C4-2B (cell line): ENCODE results near the gene ERGIC1.

Experiments
- H3K27ac ChIP-seq: fragments of 450-650 bp; 2 replicates; pipeline ENCODE4 v1.5.1; 2017
- ZFX ChIP-seq: fragments of 450-650 bp; IDR thresholded peaks from 2 replicates; pipeline ENCODE4 v1.6.1; 2017
- TF ChIP-seq, protein P1 (sequence below): fragments of 450-650 bp; conservative IDR thresholded peaks from 2 replicates; pipeline ENCODE4 v1.5.1; 2017; ENCODE audit warnings: mild to moderate bottlenecking

Gene ERGIC1

GRCh38 chr5:172875505-172876279 lies 41.6 kb downstream of the ERGIC1 start:
- H3K27ac ChIP-seq: no peak overlapping the region
- no peak for TF ChIP-seq ZFX
- TF ChIP-seq, protein P1, sequence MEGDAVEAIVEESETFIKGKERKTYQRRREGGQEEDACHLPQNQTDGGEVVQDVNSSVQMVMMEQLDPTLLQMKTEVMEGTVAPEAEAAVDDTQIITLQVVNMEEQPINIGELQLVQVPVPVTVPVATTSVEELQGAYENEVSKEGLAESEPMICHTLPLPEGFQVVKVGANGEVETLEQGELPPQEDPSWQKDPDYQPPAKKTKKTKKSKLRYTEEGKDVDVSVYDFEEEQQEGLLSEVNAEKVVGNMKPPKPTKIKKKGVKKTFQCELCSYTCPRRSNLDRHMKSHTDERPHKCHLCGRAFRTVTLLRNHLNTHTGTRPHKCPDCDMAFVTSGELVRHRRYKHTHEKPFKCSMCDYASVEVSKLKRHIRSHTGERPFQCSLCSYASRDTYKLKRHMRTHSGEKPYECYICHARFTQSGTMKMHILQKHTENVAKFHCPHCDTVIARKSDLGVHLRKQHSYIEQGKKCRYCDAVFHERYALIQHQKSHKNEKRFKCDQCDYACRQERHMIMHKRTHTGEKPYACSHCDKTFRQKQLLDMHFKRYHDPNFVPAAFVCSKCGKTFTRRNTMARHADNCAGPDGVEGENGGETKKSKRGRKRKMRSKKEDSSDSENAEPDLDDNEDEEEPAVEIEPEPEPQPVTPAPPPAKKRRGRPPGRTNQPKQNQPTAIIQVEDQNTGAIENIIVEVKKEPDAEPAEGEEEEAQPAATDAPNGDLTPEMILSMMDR: no peak

GRCh38 chr5:172876578-172876977 lies 42.5 kb downstream of the ERGIC1 start:
- no peak overlapping the region for H3K27ac ChIP-seq

GRCh38 chr5:172877466-172878260 lies 43.6 kb downstream of the ERGIC1 start:
- no peak overlapping the region for H3K27ac ChIP-seq
- no peak for TF ChIP-seq ZFX
- TF ChIP-seq, protein P1: no peak

More at GRCh38 chr5:172876578-172876977, 42.5 kb downstream of the ERGIC1 start:
- TF ChIP-seq, protein P1: no peak
- TF ChIP-seq ZFX: no peak

DNA sequence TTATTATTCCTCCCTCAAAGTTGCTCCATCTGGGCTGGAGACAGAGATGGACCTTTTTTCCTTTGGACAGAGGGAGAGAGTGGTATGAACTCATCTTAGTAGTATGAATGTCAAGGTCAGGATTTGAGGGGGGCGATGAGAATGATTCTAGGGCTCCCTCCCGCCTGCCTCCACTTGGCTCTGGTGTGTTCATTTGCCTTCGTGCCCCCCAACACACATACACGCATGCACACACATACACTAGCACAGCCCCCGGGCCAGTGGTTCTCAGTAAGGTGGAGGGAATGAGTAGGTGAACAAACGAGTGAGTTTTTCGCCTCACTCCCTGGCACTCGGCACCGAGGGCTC lies 44.5 kb downstream of the ERGIC1 start:
- no peak overlapping the region for H3K27ac ChIP-seq

DNA sequence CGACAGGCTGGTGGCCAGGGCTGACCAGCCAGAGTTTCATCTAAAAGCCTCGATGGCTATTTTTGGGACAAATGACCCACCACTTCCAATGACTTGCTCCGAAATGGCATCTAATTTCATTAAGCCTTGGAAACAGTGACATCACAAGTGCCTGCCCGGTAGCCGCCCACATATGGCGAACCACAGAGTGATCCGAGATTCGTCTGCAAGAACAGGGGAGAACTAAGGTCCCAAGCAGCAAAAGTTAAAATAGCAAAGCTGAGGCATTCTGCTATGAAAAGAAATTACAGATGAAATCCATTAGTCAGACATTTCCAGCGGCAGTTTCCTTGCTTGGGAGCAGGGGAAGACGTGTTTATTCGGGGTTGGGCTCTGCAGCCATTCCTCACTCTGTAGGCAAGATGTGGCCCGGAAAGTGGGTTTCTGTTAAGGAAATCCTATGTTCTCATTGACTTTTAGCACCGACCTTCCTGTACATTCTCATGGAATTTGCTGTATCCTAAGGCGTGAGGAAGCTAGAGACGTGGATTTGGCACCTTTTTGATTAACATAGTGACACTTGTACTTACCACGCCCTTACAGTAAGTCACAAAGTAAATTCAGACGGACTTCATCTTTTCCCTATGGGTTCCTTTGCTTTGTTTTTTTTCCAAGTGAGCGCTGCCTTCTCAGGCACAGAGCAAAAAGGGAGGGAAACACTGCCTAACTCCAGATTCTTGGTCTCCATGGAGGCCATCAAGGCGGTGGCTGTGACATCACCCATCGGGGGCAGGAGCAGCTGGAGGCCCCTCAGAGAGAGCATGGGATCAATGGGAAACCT lies 45.1 kb downstream of the ERGIC1 start:
- H3K27ac ChIP-seq: no peak overlapping the region
- no peak for TF ChIP-seq ZFX
- TF ChIP-seq, protein P1: no peak

More for the DNA sequence above, 44.5 kb downstream of the ERGIC1 start:
- TF ChIP-seq, protein P1: no peak
- no peak for TF ChIP-seq ZFX

DNA sequence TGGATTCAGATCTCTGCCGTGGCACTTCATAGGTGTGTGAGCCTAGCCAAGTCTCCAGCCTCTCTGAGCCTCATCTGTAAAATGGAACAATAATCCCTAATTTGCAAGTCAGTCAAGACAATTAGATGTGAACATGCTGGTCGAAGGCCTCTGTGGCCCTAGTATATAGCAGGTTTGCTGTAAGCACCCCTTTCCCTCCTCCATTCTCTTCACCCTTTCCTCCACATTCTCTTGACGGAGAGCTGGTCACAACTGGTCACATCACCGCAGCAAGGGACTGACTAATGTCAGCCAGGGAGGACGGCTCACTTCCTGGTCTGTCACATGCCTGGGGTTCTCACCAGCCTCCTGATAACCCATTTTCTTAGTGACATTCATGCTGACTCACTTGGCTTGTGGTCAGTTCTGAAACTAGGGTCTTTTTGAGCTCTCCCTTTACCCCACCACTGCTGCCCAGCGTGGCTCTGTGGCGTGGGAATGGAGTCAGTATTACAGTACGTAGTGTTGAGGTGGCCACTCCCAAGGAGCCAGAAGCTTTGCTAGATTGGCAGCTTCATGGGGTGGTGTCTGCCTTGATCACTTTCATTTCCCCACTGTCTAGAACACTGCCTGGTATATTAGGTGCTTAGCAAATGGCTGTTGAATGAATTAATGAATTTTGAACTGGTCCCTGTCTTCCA lies 47.8 kb downstream of the ERGIC1 start:
- no peak for TF ChIP-seq ZFX
- TF ChIP-seq, protein P1: no peak
- no peak overlapping the region for H3K27ac ChIP-seq
